H9 (cell line): Measurements from ENCODE around the gene CXCL3. TPM values are rescaled to one million over a fixed set of nuclear protein-coding genes. Genes with fewer than 3 reads are reported as not detected.

ENCODE experiments used
- DNase-seq: peaks from one replicate; pipeline ENCODE4 v3.0.0-alpha.2; 2017
- H2AFZ ChIP-seq: one replicate; pipeline ENCODE4 v1.6.1; 2013; ENCODE audit warnings: mild to moderate bottlenecking, low read length, control low read depth, moderate library complexity
- H2AK5ac ChIP-seq: 2 replicates; pipeline ENCODE4 v1.6.1; 2013; ENCODE audit warnings: low read length, control low read depth, mixed read lengths; ENCODE audit not compliant: insufficient read length
- H2BK120ac ChIP-seq: one replicate; pipeline ENCODE4 v1.6.1; 2013; ENCODE audit warnings: low read depth, mild to moderate bottlenecking, low read length, control low read depth, inconsistent platforms; ENCODE audit not compliant: poor library complexity, severe bottlenecking
- H2BK12ac ChIP-seq: 2 replicates; pipeline ENCODE4 v1.6.1; 2013; ENCODE audit warnings: low read length, control low read depth, mixed read lengths, low read depth; ENCODE audit not compliant: insufficient read length
- H2BK15ac ChIP-seq: 2 replicates; pipeline ENCODE4 v1.6.1; 2013; ENCODE audit warnings: low read depth, low read length, control low read depth
- H2BK20ac ChIP-seq: one replicate; pipeline ENCODE4 v1.6.1; 2013; ENCODE audit warnings: low read depth, mild to moderate bottlenecking, low read length, control low read depth, inconsistent platforms; ENCODE audit not compliant: poor library complexity, severe bottlenecking
- H2BK5ac ChIP-seq: 2 replicates; pipeline ENCODE4 v1.6.1; 2013; ENCODE audit warnings: low read length, control low read depth, mixed read lengths; ENCODE audit not compliant: insufficient read length
- H3K14ac ChIP-seq: 2 replicates; pipeline ENCODE4 v1.6.1; 2013; ENCODE audit warnings: low read length, control low read depth; ENCODE audit not compliant: insufficient read depth
- H3K18ac ChIP-seq: 2 replicates; pipeline ENCODE4 v1.6.1; 2013; ENCODE audit warnings: low read depth, mild to moderate bottlenecking, mixed read lengths, low read length, control low read depth; ENCODE audit not compliant: insufficient read length
- H3K23ac ChIP-seq: 2 replicates; pipeline ENCODE4 v1.6.1; 2013; ENCODE audit warnings: low read length, control low read depth, mixed read lengths, low read depth; ENCODE audit not compliant: insufficient read length
- H3K23me2 ChIP-seq: 2 replicates; pipeline ENCODE4 v1.6.1; 2013; ENCODE audit warnings: low read depth, mild to moderate bottlenecking, mixed read lengths, low read length, control low read depth; ENCODE audit not compliant: insufficient read length, poor library complexity, severe bottlenecking
- H3K27ac ChIP-seq: 2 replicates; pipeline ENCODE4 v1.5.1; 2013; ENCODE audit warnings: low read length, control low read depth, mixed read lengths, low read depth; ENCODE audit not compliant: insufficient read length
- H3K27me3 ChIP-seq: 2 replicates; pipeline ENCODE4 v1.6.1; 2013; ENCODE audit warnings: low read length, control low read depth, inconsistent platforms; ENCODE audit not compliant: insufficient read depth
- H3K4ac ChIP-seq: 2 replicates; pipeline ENCODE4 v1.6.1; 2013; ENCODE audit warnings: low read depth, mild to moderate bottlenecking, control low read depth, inconsistent platforms, low read length, moderate library complexity
- H3K4me1 ChIP-seq: 2 replicates; pipeline ENCODE4 v1.6.1; 2013; ENCODE audit warnings: low read length, control low read depth, inconsistent platforms; ENCODE audit not compliant: insufficient read depth
- H3K4me2 ChIP-seq: 2 replicates; pipeline ENCODE4 v1.6.1; 2013; ENCODE audit warnings: low read length, control low read depth, mixed read lengths; ENCODE audit not compliant: insufficient read length, insufficient read depth
- H3K56ac ChIP-seq: 2 replicates; pipeline ENCODE4 v1.6.1; 2013; ENCODE audit warnings: low read depth, mild to moderate bottlenecking, mixed read lengths, low read length, control low read depth; ENCODE audit not compliant: insufficient read length
- H3K79me1 ChIP-seq: 2 replicates; pipeline ENCODE4 v1.6.1; 2013; ENCODE audit warnings: low read depth, mild to moderate bottlenecking, moderate library complexity, low read length, control low read depth, inconsistent platforms; ENCODE audit not compliant: insufficient read depth, poor library complexity, severe bottlenecking
- H3K79me2 ChIP-seq: 2 replicates; pipeline ENCODE4 v1.6.1; 2013; ENCODE audit warnings: low read length, control low read depth, inconsistent platforms; ENCODE audit not compliant: insufficient read depth
- H3K9ac ChIP-seq: 2 replicates; pipeline ENCODE4 v1.6.1; 2013; ENCODE audit warnings: low read length, control low read depth, mixed read lengths; ENCODE audit not compliant: insufficient read length; ENCODE audit errors: extremely low read depth
- H3K9me3 ChIP-seq: one replicate; pipeline ENCODE4 v1.6.1; 2013; ENCODE audit warnings: low read depth, low read length, inconsistent platforms; ENCODE audit not compliant: control insufficient read depth
- H3T11ph ChIP-seq: one replicate; pipeline ENCODE4 v1.6.1; 2013; ENCODE audit warnings: mild to moderate bottlenecking, low read length, control low read depth, inconsistent platforms
- H4K20me1 ChIP-seq: one replicate; pipeline ENCODE4 v1.6.1; 2013; ENCODE audit not compliant: control insufficient read depth, insufficient read length, insufficient read depth
- H4K5ac ChIP-seq: 2 replicates; pipeline ENCODE4 v1.6.1; 2013; ENCODE audit warnings: low read depth, mild to moderate bottlenecking, mixed read lengths, low read length, control low read depth; ENCODE audit not compliant: insufficient read length
- H4K8ac ChIP-seq: replicated peaks from 2 replicates; pipeline ENCODE4 v1.6.1; 2013; ENCODE audit warnings: low read length, control low read depth, mixed read lengths, low read depth; ENCODE audit not compliant: insufficient read length
- H4K91ac ChIP-seq: 2 replicates; pipeline ENCODE4 v1.6.1; 2013; ENCODE audit warnings: low read depth, mild to moderate bottlenecking, moderate library complexity, mixed read lengths, low read length, control low read depth; ENCODE audit not compliant: insufficient read length
- H3K27ac Mint-ChIP-seq, 3 experiments: 2 replicates in 2 of 3; 3 replicates in 1 of 3; pipeline ENCODE4 v1.8.0; 2020 to 2021; ENCODE audit warnings: mixed read lengths in 3 of 3, mild to moderate bottlenecking in 1 of 3, moderate library complexity in 1 of 3
- H3K27me3 Mint-ChIP-seq: 2 replicates; pipeline ENCODE4 v1.8.0; 2021; ENCODE audit warnings: low read depth, mild to moderate bottlenecking, moderate library complexity, mixed read lengths
- H3K36me3 Mint-ChIP-seq, 3 experiments: 2 replicates in 2 of 3; 3 replicates in 1 of 3; pipeline ENCODE4 v1.8.0; 2020 to 2021; ENCODE audit warnings: low read depth in 3 of 3, mixed read lengths in 3 of 3; ENCODE audit not compliant: insufficient read depth in 1 of 3
- H3K4me1 Mint-ChIP-seq, 2 experiments: 2 replicates each; pipeline ENCODE4 v1.8.0; 2020; ENCODE audit warnings: mixed read lengths in 2 of 2
- H3K4me3 Mint-ChIP-seq, 2 experiments: 2 replicates in 1 of 2; 3 replicates in 1 of 2; pipeline ENCODE4 v1.8.0; 2020 to 2021; ENCODE audit warnings: mild to moderate bottlenecking in 2 of 2, mixed read lengths in 2 of 2, moderate library complexity in 1 of 2
- H3K9me3 Mint-ChIP-seq, 2 experiments: 2 replicates in 1 of 2; 3 replicates in 1 of 2; pipeline ENCODE4 v1.8.0; 2020; ENCODE audit warnings: mild to moderate bottlenecking in 2 of 2, mixed read lengths in 2 of 2, moderate library complexity in 1 of 2
- WGBS: extraction: QIAGEN DNeasy Blood & Tissue Kit; methylation state at CpG from one replicate; pipeline ENCODE4 v1.1.7; 2013; ENCODE audit warnings: missing lambda C conversion rate, low lambda C conversion rate, mixed read lengths; ENCODE audit not compliant: insufficient read length; ENCODE audit errors: extremely low coverage; 5-methylcytosine and 5-hydroxymethylcytosine counted together
- total RNA-seq: library from RNA; stranded (reverse); gene quantifications from 2 replicates; pipeline ENCODE4 v1.2.1, GENCODE V29; 2021
- TF ChIP-seq, protein P1 (sequence below): fragments of 200-600 bp; sonication (generic); conservative IDR thresholded peaks from 3 replicates; pipeline ENCODE4 v1.8.0; 2021; ENCODE audit warnings: antibody characterized with exemption, mild to moderate bottlenecking

Gene CXCL3
- total RNA-seq, 1 experiment from 2014 or later = 3.7 TPM

DNA sequence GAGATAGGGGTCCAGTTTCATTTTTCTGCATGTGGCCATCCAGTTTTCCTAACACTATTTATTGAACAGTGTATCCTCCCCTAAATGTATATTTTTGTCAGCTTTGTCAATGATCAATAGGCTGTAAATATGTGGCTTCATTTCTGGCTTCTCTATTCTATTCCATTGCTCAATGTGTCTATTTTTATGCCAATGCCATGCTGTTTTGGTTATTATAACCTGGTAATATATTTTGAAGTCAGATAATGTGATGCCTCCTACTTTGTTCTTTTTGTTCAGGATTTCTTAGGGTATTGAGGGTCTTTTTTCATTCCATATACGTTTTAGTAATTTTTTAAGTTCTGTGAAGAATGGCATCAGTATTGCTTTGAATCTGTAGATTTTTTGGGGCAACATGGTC is 8.7 kb upstream of the CXCL3 start:
- no peaks in the 10 kb centered on the region for H3K9me3 ChIP-seq
- no peaks in the 10 kb centered on the region for H4K20me1 ChIP-seq
- H2BK12ac ChIP-seq = no peak overlapping the region
- no CpG with 5 or more reads among the region's 1 CpG for WGBS
- H4K5ac ChIP-seq = no peak overlapping the region
- H4K8ac ChIP-seq = no peak overlapping the region
- H2BK15ac ChIP-seq = no peak overlapping the region
- H3K4me1 Mint-ChIP-seq = no peaks in the 10 kb centered on the region
- TF ChIP-seq, protein P1, sequence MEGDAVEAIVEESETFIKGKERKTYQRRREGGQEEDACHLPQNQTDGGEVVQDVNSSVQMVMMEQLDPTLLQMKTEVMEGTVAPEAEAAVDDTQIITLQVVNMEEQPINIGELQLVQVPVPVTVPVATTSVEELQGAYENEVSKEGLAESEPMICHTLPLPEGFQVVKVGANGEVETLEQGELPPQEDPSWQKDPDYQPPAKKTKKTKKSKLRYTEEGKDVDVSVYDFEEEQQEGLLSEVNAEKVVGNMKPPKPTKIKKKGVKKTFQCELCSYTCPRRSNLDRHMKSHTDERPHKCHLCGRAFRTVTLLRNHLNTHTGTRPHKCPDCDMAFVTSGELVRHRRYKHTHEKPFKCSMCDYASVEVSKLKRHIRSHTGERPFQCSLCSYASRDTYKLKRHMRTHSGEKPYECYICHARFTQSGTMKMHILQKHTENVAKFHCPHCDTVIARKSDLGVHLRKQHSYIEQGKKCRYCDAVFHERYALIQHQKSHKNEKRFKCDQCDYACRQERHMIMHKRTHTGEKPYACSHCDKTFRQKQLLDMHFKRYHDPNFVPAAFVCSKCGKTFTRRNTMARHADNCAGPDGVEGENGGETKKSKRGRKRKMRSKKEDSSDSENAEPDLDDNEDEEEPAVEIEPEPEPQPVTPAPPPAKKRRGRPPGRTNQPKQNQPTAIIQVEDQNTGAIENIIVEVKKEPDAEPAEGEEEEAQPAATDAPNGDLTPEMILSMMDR = no peak
- H3K9me3 Mint-ChIP-seq = peaks cover 12% of the 10 kb centered on the region in 2 experiments
- no peak overlapping the region for H3T11ph ChIP-seq
- no peaks in the 10 kb centered on the region for H3K4me1 ChIP-seq
- no peak overlapping the region for H2BK5ac ChIP-seq
- H3K36me3 Mint-ChIP-seq = peaks cover 0 to 9% (median 8%) of the 10 kb centered on the region in 3 experiments; a peak in 4 of 7 replicates
- no peak overlapping the region for H3K14ac ChIP-seq
- no peak overlapping the region for H2AK5ac ChIP-seq
- H3K27ac Mint-ChIP-seq = no peak overlapping the region
- H3K79me2 ChIP-seq = no peaks in the 10 kb centered on the region
- no peak overlapping the region for H3K23ac ChIP-seq
- H3K27me3 ChIP-seq = no peaks in the 10 kb centered on the region
- H3K18ac ChIP-seq = no peak overlapping the region
- H2BK120ac ChIP-seq = no peak overlapping the region
- no peak overlapping the region for H3K4me2 ChIP-seq
- H3K4ac ChIP-seq = no peak overlapping the region
- no peak for DNase-seq
- H3K56ac ChIP-seq = no peak overlapping the region
- H3K9ac ChIP-seq = no peak overlapping the region
- H3K4me3 Mint-ChIP-seq = no peak overlapping the region
- no peaks in the 10 kb centered on the region for H3K23me2 ChIP-seq
- no peaks in the 10 kb centered on the region for H3K27me3 Mint-ChIP-seq
- no peak overlapping the region for H3K27ac ChIP-seq
- H2BK20ac ChIP-seq = no peak overlapping the region
- H3K79me1 ChIP-seq = no peaks in the 10 kb centered on the region
- no peak overlapping the region for H2AFZ ChIP-seq
- H4K91ac ChIP-seq = no peak overlapping the region
